ENCODE measurements around the gene KIFC3.
"Not testable (repeated sequence)": the region's sequence is repeated elsewhere in the genome, so short reads cannot be mapped to it uniquely, and the experiment has no call there.

KIFC3 gene

GRCh38 chr16:57786632-57787518 lies 15.4 kb downstream of the KIFC3 start:
- DNase-seq = no peak

- no peak for DNase-seq
Measured at GRCh38 chr16:57785924-57786323, 16.4 kb downstream of the KIFC3 start.

- DNase-seq = no peak
Measured at GRCh38 chr16:57785385-57785784, 16.9 kb downstream of the KIFC3 start.

DNA sequence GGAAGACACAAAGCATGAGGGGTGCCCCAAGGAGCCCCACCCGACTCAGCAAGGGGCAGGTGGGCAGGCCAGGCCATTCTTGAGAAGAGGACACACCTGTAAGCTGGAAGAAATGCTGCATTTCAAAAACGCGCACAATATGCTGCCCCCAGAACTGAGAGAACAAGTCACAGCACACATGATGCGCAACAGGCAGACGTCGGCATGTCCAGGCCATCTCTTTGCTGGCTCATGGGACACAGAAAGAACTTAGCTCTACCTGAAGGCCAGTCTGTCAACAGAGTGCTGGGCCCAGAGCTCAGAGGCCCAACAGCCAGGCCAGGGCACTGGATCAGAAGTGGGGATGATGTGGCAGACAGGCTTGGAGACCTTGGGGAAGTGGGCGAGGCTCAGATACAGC lies 18.0 kb downstream of the KIFC3 start:
- DNase-seq = no peak

GRCh38 chr16:57783883-57784282 lies 18.4 kb downstream of the KIFC3 start:
- no peak for DNase-seq

- DNase-seq = no peak
Measured at GRCh38 chr16:57783116-57783515, 19.2 kb downstream of the KIFC3 start.

DNA sequence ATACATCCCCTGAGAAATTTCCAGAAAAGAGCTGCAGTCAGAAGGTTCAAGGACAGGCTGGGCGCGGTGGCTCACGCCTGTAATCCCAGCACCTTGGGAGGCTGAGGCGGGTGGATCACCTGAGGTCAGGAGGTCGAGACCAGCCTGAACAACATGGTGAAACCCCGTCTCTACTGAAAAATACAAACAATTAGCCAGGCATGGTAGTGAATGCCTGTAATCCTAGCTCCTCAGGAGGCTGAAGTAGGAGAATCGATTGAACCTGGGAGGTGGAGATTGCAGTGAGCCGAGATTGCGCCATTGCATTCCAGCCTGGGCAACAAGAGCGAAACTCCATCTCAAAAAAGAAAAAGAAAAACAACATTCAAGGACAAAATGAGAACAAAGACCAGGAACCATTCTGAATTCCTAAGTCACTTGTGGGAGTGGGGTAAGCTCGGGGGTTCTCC lies 19.7 kb downstream of the KIFC3 start:
- not testable (repeated sequence) for DNase-seq

- no peak for DNase-seq
Measured at GRCh38 chr16:57781741-57782606, 20.3 kb downstream of the KIFC3 start.

GRCh38 chr16:57781349-57781740 lies 20.9 kb downstream of the KIFC3 start:
- no peak for DNase-seq

GRCh38 chr16:57779836-57780235 lies 22.5 kb downstream of the KIFC3 start:
- not testable (repeated sequence) for DNase-seq

- no peak for DNase-seq
Measured at GRCh38 chr16:57778658-57779057, 23.6 kb downstream of the KIFC3 start.

DNA sequence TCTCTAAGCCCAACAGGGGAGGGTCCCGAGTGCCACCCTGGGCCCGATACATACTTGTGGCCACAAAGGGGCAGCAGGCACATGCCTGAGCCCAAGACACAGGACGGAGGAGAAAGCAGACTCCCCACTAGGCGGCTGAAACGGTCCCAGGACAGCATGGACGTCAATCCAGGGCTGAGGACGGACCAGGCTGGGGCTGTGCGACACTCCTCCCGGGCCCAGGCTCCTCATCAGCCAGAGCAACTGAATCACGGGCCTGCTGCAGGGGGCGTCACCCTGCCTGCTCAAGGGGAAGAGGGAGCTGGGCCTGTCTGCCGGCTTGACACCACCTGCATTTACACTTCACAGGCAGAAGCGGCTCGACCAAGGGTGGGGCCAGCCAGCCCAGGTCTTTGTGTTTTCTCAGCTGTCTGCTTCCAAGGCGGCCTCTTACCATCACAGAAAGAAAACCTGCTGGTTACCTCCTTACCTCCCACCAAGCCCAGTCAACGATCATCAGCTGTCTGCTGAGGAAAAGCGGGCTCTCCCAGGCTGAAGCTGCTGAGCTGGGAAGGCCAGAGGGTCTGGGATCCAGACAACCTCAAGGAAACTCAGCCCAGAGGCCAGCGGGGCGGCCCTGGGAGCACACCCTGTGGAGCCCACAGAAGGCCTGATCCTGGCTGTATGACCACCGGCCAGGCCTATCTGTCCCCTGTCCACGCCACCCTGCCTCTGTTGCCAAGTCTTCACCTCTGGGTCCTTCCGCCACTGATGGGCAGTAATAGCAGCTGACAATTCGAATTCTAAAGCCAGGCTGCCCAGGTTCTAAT lies 26.4 kb downstream of the KIFC3 start:
- peak; percentile 28 for DNase-seq

- no peak for DNase-seq
Measured at GRCh38 chr16:57774705-57775285, 27.5 kb downstream of the KIFC3 start.

GRCh38 chr16:57773655-57774295 lies 28.5 kb downstream of the KIFC3 start:
- DNase-seq = no peak

DNA sequence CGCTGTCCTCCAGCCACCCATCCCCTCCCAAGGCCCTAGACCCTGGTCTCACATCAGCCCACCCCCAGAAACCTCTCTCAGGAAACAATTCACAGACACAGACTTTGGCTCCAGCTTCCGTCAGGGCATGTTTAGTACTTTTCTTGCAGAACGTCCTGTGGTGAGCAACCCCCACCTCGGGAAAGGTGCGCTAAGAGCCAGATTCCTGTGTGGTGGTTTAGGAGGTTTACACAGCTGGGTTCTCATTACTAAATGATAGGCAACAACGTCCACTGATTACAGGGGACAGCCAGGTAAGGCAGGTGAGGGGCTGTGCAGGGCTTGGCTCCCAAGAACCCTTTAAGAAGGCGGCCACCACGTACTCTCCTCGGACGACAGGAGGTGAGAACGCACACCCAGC lies 29.3 kb downstream of the KIFC3 start:
- no peak for DNase-seq

DNA sequence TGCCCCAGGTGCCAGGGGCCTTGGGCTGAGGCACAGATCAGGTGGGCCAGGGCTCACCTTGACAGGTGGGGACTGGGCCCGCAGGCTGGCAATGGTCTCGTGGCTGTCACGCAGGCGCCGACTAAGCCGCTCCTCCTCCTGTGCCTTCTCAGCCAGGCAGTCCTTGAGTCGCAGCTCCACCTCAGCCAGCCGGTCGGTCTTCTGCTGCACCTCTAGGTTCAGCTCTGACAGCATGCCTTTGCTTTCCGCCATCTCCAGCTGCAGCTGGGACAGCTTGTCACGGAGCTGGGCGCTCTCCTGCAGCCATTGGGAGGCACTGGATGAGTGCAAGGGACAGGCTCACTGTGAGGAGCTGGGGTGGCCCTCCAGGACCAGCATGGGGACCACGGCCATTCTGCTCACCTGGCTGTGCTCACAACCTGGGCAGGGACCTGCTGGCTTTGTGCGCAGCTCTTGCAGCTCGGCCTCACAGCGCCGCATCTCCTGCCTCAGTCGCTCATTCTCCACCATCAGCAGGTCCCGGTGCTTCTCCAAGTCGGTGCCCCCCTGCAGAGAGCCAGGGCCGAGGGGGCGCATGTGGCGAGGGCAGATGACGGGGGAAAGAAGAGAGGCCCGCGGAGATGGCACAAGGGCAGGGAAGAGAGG lies 31.0 kb downstream of the KIFC3 start:
- DNase-seq = no peak

- DNase-seq = no peak
Measured at GRCh38 chr16:57770361-57770760, 31.9 kb downstream of the KIFC3 start.

- DNase-seq = no peak
Measured at GRCh38 chr16:57769541-57770145, 32.6 kb downstream of the KIFC3 start.

DNA sequence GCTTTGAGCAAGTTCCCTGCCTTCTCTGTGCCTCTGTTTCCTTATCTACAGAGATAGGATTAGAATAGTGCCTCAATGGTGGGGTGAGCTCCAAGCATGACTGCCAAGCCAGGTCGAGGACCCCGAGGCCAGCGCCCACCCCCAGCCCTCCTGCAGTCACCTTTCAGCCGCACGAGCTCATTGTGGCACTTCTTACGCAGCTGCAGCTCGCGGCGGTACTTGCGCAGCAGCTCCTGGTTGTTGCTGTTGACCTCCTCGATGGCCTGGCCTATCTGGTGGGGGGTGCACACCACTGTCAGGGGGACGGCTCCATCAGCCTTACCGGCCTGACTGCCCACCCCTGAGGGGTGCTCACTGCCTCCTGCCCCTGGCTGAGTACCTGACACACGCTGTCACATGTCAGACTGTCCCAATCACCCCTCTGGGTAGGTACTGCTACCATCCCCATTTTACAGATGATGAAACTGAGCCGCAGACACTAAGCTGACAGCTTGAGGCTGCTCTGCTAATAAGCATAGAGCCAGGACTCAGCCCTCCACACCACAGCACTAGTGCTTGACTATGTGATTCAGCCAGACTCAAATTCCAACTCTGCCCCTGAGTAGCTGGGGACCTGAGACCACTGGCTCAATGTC lies 35.5 kb downstream of the KIFC3 start:
- no peak for DNase-seq

DNA sequence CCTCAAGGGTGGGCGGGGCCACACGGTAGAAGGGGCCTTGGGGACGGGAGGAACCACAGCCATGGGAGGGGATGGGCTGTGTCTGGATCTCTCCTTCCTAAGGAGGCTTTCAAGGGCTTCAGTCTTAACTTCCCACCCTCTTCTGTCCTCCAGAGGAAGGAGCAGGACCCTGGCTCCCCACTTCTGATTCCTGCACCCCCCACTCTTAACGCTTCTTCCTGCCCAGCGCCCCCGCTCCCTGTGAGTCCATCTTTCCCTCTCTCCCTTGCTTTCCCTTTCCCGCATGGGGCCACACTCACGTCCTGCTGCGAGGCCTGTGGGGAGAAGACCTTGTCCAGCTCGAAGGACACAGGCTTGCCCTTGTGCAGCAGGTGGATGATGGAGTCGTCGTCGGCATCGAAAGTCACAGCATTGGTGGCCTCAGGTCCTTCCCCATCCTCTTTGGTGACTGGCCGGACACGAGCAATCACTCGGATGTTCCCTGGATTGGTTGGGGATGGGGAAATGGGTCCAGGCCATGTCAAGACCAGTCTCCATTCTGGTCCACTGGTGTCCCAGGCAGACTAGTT lies 37.0 kb downstream of the KIFC3 start:
- DNase-seq = no peak

Data from NCI-H1092 (cell line).